NCI-H1436 (cell line): ENCODE measurements around the gene MPP4.
"Not testable (repeated sequence)": the region's sequence is repeated elsewhere in the genome, so short reads cannot be mapped to it uniquely, and the experiment has no call there.

Experiments
- DNase-seq: peaks from one replicate; lab custom pipeline; 2025; lab: John Stamatoyannopoulos, UW

Gene MPP4

DNA sequence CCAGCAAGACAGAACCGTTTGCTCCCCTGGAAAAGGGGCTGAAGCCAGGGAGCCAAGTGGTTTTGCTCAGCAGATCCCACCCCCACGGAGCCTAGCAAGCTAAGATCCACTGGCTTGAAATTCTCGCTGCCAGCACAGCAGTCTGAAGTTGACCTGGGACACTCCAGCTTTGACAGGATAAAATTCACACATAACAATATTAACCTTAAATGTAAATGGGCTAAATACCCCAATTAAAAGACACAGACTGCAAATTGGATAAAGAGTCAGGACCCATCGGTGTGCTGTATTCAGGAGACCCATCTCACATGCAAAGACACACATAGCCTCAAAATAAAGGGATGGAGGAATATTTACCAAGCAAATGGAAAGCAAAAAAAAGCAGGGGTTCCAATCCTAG is 27.2 kb downstream of the MPP4 start:
- DNase-seq, result not testable (repeated sequence)

DNA sequence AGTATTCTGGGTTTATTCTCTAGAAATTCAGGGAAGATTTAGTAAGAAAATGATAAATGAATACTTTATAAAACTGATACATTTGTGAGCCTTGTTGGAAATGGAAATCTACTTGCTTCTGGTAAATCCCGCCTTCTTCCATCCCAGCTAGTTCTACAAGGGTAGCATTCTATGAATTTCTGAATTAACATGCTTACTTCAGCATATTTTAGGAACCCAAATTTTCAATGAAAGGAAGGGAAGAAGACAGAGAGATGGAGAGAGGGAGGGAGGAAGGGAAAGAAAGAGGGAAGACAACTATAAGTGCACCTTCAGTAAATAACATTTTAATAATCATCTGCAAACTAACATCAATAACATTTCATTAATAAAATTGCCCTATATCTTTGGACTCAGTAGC is 28.6 kb downstream of the MPP4 start:
- DNase-seq, result no peak

DNA sequence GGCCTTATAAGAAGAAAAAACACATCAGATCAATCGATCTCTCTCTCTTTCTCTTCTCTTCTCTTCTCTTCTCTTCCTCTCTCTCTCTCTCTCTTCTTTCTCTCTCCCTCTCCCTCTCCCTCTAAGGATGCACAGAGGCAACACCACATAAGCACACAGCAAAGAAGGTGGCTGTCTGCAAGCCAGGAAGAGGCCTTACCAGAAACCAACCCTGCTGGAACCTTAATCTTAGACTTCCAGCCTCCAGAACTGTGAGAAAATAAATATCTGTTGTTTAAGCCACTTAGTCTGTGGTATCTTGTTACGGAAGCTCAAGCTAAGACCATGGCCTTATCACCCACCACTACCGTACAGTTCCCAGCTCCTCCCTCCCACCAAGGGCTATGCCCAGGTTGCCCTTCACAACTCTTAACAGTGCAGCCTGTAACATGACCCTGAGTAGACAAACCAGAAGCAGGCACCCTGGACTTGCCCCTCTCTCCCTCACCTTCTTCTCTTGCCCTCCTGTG is 30.0 kb downstream of the MPP4 start:
- no peak for DNase-seq

- DNase-seq, result no peak
Measured at GRCh38 chr2:201664334-201664733, 34.1 kb downstream of the MPP4 start.

DNA sequence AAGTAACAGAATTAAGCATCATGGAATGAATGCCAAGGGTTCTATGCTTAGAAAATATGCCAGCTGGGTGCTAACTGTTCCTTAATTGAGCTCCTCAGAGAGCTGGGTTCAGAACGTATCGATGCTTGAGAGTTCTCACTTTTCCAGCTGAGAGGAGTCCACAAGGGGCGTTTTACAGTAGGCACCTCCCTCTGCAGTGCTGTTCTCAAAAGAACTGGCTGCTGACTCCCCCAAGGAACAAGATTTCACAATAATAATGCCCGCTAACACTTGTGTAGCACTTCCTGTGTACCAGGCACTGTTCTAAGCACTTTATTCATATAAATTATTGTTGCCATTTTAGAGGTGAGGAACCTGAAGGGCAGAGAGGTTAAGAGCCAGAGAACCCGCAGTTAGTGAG is 37.1 kb downstream of the MPP4 start:
- DNase-seq, result no peak

DNA sequence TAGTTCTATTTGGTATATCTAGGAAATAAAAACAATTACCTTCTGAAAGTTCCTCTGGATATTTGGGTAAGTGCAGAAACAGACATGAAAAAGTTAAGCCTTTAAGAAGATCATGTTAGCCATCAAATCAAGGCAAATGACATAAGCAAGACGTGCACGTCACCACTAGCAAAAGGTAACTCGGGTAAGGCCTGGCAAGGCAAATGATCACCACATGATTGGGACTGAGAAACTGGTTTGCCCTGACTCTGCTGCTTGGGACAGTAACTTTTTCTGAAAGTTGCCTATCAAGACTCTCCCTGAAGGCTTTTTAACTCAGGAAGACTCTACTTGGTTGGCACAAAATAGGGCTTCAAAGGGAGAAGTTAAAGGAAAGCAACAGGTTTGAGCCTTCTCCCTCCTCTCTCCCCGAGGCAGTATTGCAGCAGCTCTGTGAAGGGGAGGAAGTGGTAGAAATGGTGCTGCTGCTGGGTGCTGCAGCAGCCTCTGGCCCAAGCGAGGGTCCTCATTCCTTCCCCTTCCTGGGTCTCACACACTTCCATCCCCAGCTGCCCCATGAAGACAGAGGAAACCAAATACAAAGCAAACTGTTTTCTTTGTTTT is 38.0 kb downstream of the MPP4 start:
- DNase-seq, result no peak

DNA sequence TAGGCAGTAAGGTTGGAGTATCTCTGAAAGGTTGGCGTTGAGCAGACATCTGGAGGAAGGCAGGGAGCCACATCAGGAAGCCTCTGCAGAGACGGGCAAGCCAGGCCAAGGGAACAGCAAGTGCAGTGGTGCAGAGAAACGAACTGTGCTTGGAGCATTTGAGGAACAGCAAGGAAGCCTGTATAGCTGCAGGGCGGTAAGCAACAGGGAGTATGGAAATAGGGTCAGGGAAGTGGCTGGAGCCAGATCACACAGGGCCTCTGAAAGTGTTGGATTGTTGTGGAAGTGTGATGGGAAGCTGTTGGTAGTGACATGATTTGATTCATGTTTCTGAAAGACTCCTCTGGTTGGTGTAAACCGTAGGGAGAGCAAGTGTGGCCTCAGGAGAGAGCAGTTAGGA is 41.7 kb downstream of the MPP4 start:
- no peak for DNase-seq

DNA sequence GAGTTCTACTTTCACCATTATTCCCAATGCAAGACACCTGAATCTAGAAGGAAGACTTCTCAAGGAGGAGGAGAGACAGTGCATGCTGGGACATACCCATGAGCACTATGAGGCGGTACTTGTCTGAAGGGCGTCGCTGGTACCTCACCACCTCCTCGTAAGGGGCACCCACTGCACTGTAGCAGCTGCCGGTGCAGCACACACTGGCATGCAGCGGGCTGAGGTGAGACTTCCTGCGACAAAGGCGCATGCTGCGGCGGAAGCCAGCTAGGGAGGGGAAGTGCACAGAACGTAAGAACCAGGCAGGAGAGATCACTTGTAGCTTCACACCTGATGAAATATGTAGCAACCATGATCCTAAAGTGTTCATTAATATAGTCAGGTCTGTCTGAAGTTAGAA is 42.3 kb downstream of the MPP4 start:
- no peak for DNase-seq

GRCh38 chr2:201654616-201655384 is 43.6 kb downstream of the MPP4 start:
- no peak for DNase-seq

DNA sequence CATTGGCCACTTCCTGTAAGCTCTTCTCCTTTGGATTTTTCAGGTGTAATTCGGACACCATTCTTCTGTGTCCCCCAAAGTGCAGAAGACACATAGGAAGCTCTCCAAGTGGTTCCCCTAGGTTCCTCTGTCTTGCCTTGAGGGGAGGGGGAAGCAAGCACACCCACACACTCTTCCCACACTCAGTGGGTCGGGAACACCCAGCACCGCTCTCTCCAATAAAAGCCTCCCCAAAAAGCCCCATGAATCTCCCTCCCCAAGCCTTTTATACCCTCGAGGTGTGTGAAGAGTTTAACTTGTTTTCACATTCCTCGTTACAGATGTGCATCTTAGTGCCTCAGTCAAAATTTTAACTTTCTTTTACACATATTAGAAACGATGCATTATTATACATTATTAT is 45.2 kb downstream of the MPP4 start:
- DNase-seq, result no peak

GRCh38 chr2:201649442-201649841 is 49.0 kb downstream of the MPP4 start:
- DNase-seq, result no peak

DNA sequence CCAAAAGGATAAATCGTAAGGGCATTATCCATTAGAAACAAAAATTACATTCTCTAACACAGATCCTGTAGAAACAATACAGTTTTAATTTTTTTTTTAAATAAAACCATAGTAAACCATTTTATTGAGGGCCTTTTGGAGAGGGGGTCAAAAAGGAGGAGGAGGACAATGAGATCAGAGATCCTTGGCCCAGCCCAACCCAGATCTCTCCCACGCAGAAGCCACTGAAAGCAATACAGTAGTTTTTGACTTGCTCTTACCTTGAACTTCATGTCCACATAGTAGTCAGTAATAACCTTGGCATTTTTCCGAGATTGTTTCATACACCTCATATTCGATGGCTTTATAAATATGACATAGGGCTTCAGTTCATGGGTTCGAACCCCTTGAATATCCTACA is 51.0 kb downstream of the MPP4 start:
- no peak for DNase-seq

DNA sequence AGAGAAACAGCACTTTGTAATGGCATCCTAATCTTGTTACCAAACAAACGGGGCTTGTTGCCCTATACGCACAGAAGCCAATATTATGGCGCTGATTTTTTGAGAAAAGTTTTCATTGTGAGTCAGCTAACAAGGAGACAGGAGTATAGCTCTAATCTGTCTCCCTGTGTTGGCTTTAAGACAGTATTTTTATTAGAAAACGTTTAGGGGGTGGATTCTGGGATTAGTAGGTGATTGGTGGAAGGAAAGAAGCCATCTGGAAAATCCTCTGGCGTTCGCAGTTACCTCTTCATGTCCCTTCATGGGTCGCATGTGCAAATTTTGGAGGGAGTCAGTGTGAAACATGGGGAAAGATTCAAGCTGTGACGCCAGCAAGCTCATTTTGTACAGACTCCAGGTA is 54.4 kb downstream of the MPP4 start:
- DNase-seq, result no peak

- DNase-seq, result peak; percentile 41
Measured at GRCh38 chr2:201643216-201643890, 55.1 kb downstream of the MPP4 start, which contains the start of gene TMEM237. Gene TMEM237, minus strand, starts transcription at chr2:201643503. Its CDS starts 103 bp downstream, at chr2:201643400.

GRCh38 chr2:201642579-201643215 is 55.7 kb downstream of the MPP4 start:
- DNase-seq, result peak; percentile 75

DNA sequence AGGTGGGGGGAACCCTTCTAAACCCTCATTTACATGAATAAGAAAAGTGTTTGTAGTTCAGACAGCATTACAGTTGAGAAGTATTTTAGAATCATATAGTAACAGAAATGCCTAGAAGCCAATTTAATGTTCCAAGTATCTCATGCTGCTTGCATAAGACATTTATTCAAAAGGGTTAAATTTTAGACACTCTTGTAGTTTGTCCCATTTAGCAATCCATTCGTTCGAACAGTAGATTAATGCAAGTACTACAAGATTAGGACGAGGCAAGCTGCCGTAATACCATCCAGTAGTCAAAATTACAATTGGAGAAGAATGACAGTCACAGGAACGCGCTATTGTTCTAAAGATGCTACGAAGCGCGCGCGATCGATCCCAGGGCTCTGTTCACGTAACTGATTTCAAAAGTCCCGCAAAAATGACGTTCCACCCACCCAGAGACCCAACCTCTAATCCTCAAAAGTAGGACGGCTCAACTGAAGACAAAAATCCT is 56.3 kb downstream of the MPP4 start:
- peak; percentile 74 for DNase-seq

- DNase-seq, result no peak
Measured at GRCh38 chr2:201639205-201639604, 59.2 kb downstream of the MPP4 start.

GRCh38 chr2:201638326-201638725 is 60.1 kb downstream of the MPP4 start:
- no peak for DNase-seq

GRCh38 chr2:201633661-201634249 is 64.7 kb downstream of the MPP4 start:
- DNase-seq, result no peak

- DNase-seq, result no peak
Measured at GRCh38 chr2:201631041-201631440, 67.4 kb downstream of the MPP4 start.

- DNase-seq, result no peak
Measured at GRCh38 chr2:201630577-201630976, 67.9 kb downstream of the MPP4 start.

DNA sequence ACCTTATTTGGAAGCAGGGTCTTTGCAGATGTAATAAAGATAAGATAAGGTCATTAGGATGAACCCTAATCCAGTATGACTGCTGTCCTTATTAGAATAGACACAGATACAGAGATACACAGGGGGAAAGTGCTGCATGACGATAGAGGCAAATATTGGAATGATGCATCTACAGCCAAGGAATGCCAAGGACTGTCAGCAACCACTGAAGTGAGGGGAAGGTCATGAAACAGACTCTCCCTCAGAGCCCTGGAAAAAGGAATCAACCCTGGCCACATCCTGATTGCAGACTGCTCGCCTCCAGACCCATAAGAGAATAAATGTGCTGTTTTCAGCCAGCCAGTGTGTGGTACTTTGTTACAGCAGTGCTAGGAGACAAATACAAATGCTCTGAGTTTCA is 69.9 kb downstream of the MPP4 start:
- DNase-seq, result no peak
